SK-N-SH treated with all-trans-retinoic acid at 6 μM for 48 hours (cell line): Measurements from ENCODE around the gene SLC35G6.

ENCODE experiments used
- ATAC-seq: fragments of 200-7000 bp; cut with Tn5 transposase; 3 replicates; pipeline ENCODE4 v1.9.1; 2020; ENCODE audit warnings: mild to moderate bottlenecking, moderate library complexity
- ARNTL ChIP-seq: fragments of 450-650 bp; formaldehyde crosslinking; IDR thresholded peaks from 2 replicates; pipeline ENCODE4 v1.5.0; 2020; ENCODE audit warnings: low read depth, mild to moderate bottlenecking, moderate library complexity, borderline replicate concordance
- BACH2 ChIP-seq: fragments of 250-450 bp; sonication (Bioruptor Pico); IDR thresholded peaks from 2 replicates; pipeline ENCODE4 v1.9.0; 2021; ENCODE audit warnings: mild to moderate bottlenecking, borderline replicate concordance
- CSDC2 ChIP-seq: fragments of 250-450 bp; sonication (Bioruptor Pico); IDR thresholded peaks from 2 replicates; pipeline ENCODE4 v1.5.0; 2020; ENCODE audit warnings: mild to moderate bottlenecking, moderate library complexity
- GLIS3 ChIP-seq: fragments of 250-450 bp; sonication (Bioruptor Pico); IDR thresholded peaks from 2 replicates; pipeline ENCODE4 v1.5.0; 2020; ENCODE audit warnings: mild to moderate bottlenecking, moderate library complexity
- ISL1 ChIP-seq: fragments of 250-450 bp; sonication (Bioruptor Pico); IDR thresholded peaks from 2 replicates; pipeline ENCODE4 v2.1.2; 2022; ENCODE audit warnings: mild to moderate bottlenecking, moderate library complexity
- OSR1 ChIP-seq: fragments of 250-450 bp; sonication (Bioruptor Pico); IDR thresholded peaks from 2 replicates; pipeline ENCODE4 v1.8.0; 2022; ENCODE audit warnings: moderate library complexity, mild to moderate bottlenecking, inconsistent platforms
- POU6F1 ChIP-seq: fragments of 250-450 bp; sonication (Bioruptor Pico); IDR thresholded peaks from 2 replicates; pipeline ENCODE4 v1.8.0; 2021; ENCODE audit warnings: low read depth, mild to moderate bottlenecking, moderate library complexity, borderline replicate concordance
- PPARA ChIP-seq: fragments of 250-450 bp; sonication (Bioruptor Pico); IDR thresholded peaks from 2 replicates; pipeline ENCODE4 v1.5.0; 2020; ENCODE audit warnings: mild to moderate bottlenecking, borderline replicate concordance
- RARB ChIP-seq: fragments of 250-450 bp; sonication (Bioruptor Pico); IDR thresholded peaks from 2 replicates; pipeline ENCODE4 v1.8.0; 2021; ENCODE audit warnings: mild to moderate bottlenecking, moderate library complexity
- SNAI2 ChIP-seq: fragments of 250-450 bp; sonication (Bioruptor Pico); IDR thresholded peaks from 2 replicates; pipeline ENCODE4 v1.5.0; 2020; ENCODE audit warnings: mild to moderate bottlenecking, moderate library complexity
- TCF4 ChIP-seq: fragments of 250-450 bp; sonication (Bioruptor Pico); IDR thresholded peaks from 2 replicates; pipeline ENCODE4 v1.8.0; 2021; ENCODE audit warnings: mild to moderate bottlenecking, moderate library complexity, borderline replicate concordance
- TSHZ2 ChIP-seq: fragments of 250-450 bp; sonication (Bioruptor Pico); IDR thresholded peaks from 2 replicates; pipeline ENCODE4 v1.5.0; 2020; ENCODE audit warnings: mild to moderate bottlenecking, moderate library complexity
- ZFP3 ChIP-seq: fragments of 250-450 bp; sonication (Bioruptor Pico); IDR thresholded peaks from 2 replicates; pipeline ENCODE4 v1.5.0; 2020; ENCODE audit warnings: mild to moderate bottlenecking, moderate library complexity
- ZFP30 ChIP-seq: fragments of 450-650 bp; formaldehyde crosslinking; IDR thresholded peaks from 2 replicates; pipeline ENCODE4 v1.5.0; 2022; ENCODE audit warnings: mild to moderate bottlenecking, moderate library complexity
- ZNF565 ChIP-seq: fragments of 450-650 bp; formaldehyde crosslinking; conservative IDR thresholded peaks from 2 replicates; pipeline ENCODE4 v1.5.0; 2020; ENCODE audit warnings: low read depth, mild to moderate bottlenecking, moderate library complexity
- ZNF70 ChIP-seq: fragments of 450-650 bp; formaldehyde crosslinking; IDR thresholded peaks from 2 replicates; pipeline ENCODE4 v1.5.0; 2020; ENCODE audit warnings: mild to moderate bottlenecking, moderate library complexity
- ZNF8 ChIP-seq: fragments of 450-650 bp; formaldehyde crosslinking; IDR thresholded peaks from 2 replicates; pipeline ENCODE4 v1.5.0; 2020; ENCODE audit warnings: mild to moderate bottlenecking, moderate library complexity
- TF ChIP-seq, protein P1 (sequence below): fragments of 250-450 bp; sonication (Bioruptor Pico); IDR thresholded peaks from 2 replicates; pipeline ENCODE4 v1.8.0; 2020; ENCODE audit warnings: mild to moderate bottlenecking, moderate library complexity, borderline replicate concordance
- TF ChIP-seq, protein P2 (sequence below): fragments of 250-450 bp; sonication (Bioruptor Pico); IDR thresholded peaks from 2 replicates; pipeline ENCODE4 v1.5.1; 2021; ENCODE audit warnings: mild to moderate bottlenecking, moderate library complexity

The SLC35G6 gene

DNA sequence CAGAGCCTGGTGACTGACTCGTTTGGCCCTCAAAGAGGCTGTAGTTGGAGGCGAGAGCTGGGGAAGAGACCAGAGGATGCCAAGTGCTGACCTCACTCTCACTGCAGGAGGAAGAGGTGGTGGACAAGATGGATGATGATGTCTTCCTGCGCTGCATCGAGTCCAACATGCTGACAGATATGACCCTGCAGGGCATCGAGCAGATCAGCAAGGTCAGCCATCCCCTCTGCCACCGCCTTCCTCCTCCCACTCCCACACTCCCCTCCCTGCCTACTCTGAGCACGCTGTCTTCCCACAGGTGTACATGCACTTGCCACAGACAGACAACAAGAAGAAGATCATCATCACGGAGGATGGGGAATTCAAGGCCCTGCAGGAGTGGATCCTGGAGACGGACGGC is 29.9 kb downstream of the SLC35G6 start:
- TF ChIP-seq CSDC2 (CRISPR knock-in tag) (no peak), ARNTL (CRISPR knock-in tag) (no peak), ISL1 (CRISPR knock-in tag) (no peak), SNAI2 (CRISPR knock-in tag) (no peak), OSR1 (CRISPR knock-in tag) (no peak), PPARA (CRISPR knock-in tag) (no peak), ZFP30 (no peak)
- ATAC-seq, result no peak; the same call in 2 of the 3 replicates

GRCh38 chr17:7512105-7512504 is 30.9 kb downstream of the SLC35G6 start:
- TF ChIP-seq ZNF8 (CRISPR knock-in tag), result no peak
- no peak for TF ChIP-seq ZNF70 (CRISPR knock-in tag)
- no peak for TF ChIP-seq ARNTL (CRISPR knock-in tag)
- no peak for TF ChIP-seq ZFP30
- no peak for ATAC-seq

- TF ChIP-seq ARNTL (CRISPR knock-in tag) (no peak), ZNF565 (CRISPR knock-in tag) (no peak), ZNF70 (CRISPR knock-in tag) (no peak), RARB (CRISPR knock-in tag) (no peak), ISL1 (CRISPR knock-in tag) (no peak), TSHZ2 (CRISPR knock-in tag) (no peak), PPARA (CRISPR knock-in tag) (no peak), SNAI2 (CRISPR knock-in tag) (no peak), BACH2 (CRISPR knock-in tag) (no peak), POU6F1 (no peak), ZFP30 (no peak), OSR1 (CRISPR knock-in tag) (no peak), GLIS3 (CRISPR knock-in tag) (no peak), ZFP3 (CRISPR knock-in tag) (no peak)
- TF ChIP-seq, protein P1, sequence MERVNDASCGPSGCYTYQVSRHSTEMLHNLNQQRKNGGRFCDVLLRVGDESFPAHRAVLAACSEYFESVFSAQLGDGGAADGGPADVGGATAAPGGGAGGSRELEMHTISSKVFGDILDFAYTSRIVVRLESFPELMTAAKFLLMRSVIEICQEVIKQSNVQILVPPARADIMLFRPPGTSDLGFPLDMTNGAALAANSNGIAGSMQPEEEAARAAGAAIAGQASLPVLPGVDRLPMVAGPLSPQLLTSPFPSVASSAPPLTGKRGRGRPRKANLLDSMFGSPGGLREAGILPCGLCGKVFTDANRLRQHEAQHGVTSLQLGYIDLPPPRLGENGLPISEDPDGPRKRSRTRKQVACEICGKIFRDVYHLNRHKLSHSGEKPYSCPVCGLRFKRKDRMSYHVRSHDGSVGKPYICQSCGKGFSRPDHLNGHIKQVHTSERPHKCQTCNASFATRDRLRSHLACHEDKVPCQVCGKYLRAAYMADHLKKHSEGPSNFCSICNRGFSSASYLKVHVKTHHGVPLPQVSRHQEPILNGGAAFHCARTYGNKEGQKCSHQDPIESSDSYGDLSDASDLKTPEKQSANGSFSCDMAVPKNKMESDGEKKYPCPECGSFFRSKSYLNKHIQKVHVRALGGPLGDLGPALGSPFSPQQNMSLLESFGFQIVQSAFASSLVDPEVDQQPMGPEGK (CRISPR knock-in tag), result no peak
- no peak for ATAC-seq
Observed at GRCh38 chr17:7512824-7513540, 31.7 kb downstream of the SLC35G6 start.

DNA sequence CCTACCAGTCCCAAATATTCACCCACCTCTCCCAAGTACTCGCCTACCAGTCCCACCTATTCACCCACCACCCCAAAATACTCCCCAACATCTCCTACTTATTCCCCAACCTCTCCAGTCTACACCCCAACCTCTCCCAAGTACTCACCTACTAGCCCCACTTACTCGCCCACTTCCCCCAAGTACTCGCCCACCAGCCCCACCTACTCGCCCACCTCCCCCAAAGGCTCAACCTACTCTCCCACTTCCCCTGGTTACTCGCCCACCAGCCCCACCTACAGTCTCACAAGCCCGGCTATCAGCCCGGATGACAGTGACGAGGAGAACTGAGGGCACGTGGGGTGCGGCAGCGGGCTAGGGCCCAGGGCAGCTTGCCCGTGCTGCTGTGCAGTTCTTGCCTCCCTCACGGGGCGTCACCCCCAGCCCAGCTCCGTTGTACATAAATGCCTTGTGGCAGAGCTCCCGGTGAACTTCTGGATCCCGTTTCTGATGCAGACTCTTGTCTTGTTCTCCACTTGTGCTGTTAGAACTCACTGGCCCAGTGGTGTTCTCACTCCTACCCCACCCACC is 32.7 kb downstream of the SLC35G6 start:
- ATAC-seq, result no peak
- TF ChIP-seq, protein P1 (CRISPR knock-in tag), result no peak
- TF ChIP-seq POU6F1 (no peak), TSHZ2 (CRISPR knock-in tag) (no peak), ZFP3 (CRISPR knock-in tag) (no peak), ZNF70 (CRISPR knock-in tag) (no peak), ZNF565 (CRISPR knock-in tag) (no peak), ISL1 (CRISPR knock-in tag) (no peak), ZFP30 (no peak), TCF4 (CRISPR knock-in tag) (no peak)
- TF ChIP-seq, protein P2, sequence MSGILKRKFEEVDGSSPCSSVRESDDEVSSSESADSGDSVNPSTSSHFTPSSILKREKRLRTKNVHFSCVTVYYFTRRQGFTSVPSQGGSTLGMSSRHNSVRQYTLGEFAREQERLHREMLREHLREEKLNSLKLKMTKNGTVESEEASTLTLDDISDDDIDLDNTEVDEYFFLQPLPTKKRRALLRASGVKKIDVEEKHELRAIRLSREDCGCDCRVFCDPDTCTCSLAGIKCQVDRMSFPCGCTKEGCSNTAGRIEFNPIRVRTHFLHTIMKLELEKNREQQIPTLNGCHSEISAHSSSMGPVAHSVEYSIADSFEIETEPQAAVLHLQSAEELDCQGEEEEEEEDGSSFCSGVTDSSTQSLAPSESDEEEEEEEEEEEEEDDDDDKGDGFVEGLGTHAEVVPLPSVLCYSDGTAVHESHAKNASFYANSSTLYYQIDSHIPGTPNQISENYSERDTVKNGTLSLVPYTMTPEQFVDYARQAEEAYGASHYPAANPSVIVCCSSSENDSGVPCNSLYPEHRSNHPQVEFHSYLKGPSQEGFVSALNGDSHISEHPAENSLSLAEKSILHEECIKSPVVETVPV (CRISPR knock-in tag), result no peak
